MCF 10A (cell line): ENCODE results near the gene KCNMB1. TPM values are rescaled to one million over a fixed set of nuclear protein-coding genes. Genes with fewer than 3 reads are reported as not detected.

ENCODE experiments used
- BruUV-seq: library from RNA; stranded (reverse); fragments of 400-500 nt; replicated peaks from 2 replicates; lab custom pipeline; 2021; lab: Mats Ljungman, UMichigan
- CTCF ChIA-PET: fragments of 300-600 bp; sonication (Branson Sonifier 250); formaldehyde crosslinking; extraction: SDS; loops from one replicate; lab custom pipeline; 2021; ENCODE audit warnings: antibody characterized with exemption, inconsistent platforms; lab: Yijun Ruan, JAX
- POLR2A ChIA-PET: fragments of 300-600, 350-650 bp; sonication (Branson Sonifier 250); formaldehyde crosslinking; extraction: SDS; loops from one replicate; lab custom pipeline; 2020; ENCODE audit warnings: antibody characterized with exemption, inconsistent platforms; lab: Yijun Ruan, JAX
- DNase-seq: peaks from one replicate; pipeline ENCODE4 v3.0.0-alpha.2; 2018; ENCODE audit not compliant: unreplicated experiment
- H3K27ac Mint-ChIP-seq: one replicate; pipeline ENCODE4 v1.8.0; 2022; ENCODE audit warnings: mild to moderate bottlenecking, low read depth, mixed read lengths; ENCODE audit not compliant: unreplicated experiment
- H3K27me3 Mint-ChIP-seq: one replicate; pipeline ENCODE4 v1.8.0; 2022; ENCODE audit warnings: mixed read lengths; ENCODE audit not compliant: insufficient read depth, unreplicated experiment
- H3K36me3 Mint-ChIP-seq: one replicate; pipeline ENCODE4 v1.8.0; 2022; ENCODE audit warnings: mild to moderate bottlenecking, moderate library complexity, mixed read lengths; ENCODE audit not compliant: insufficient read depth, unreplicated experiment
- H3K4me1 Mint-ChIP-seq: one replicate; pipeline ENCODE4 v1.8.0; 2022; ENCODE audit warnings: mixed read lengths; ENCODE audit not compliant: insufficient read depth, unreplicated experiment
- H3K4me3 Mint-ChIP-seq: one replicate; pipeline ENCODE4 v1.8.0; 2022; ENCODE audit warnings: mild to moderate bottlenecking, moderate library complexity, mixed read lengths; ENCODE audit not compliant: unreplicated experiment
- H3K9me3 Mint-ChIP-seq: one replicate; pipeline ENCODE4 v1.8.0; 2022; ENCODE audit warnings: mixed read lengths; ENCODE audit not compliant: unreplicated experiment
- intact Hi-C: fragments of 100-400 bp; cut with micrococcal nuclease; formaldehyde crosslinking; loops from 2 replicates; pipeline ENCODE4 v1.14.1; 2022
- total RNA-seq: library from RNA; stranded (reverse); gene quantifications from 2 replicates; pipeline ENCODE4 v1.2.3, GENCODE V29; 2022
- TF ChIP-seq, protein P1 (sequence below): fragments of 200-600 bp; IDR thresholded peaks from one replicate; pipeline ENCODE4 v1.8.0; 2022; ENCODE audit warnings: antibody characterized with exemption, mild to moderate bottlenecking; ENCODE audit not compliant: unreplicated experiment

KCNMB1 gene
- total RNA-seq, 1 experiment from 2014 or later: not detected

DNA sequence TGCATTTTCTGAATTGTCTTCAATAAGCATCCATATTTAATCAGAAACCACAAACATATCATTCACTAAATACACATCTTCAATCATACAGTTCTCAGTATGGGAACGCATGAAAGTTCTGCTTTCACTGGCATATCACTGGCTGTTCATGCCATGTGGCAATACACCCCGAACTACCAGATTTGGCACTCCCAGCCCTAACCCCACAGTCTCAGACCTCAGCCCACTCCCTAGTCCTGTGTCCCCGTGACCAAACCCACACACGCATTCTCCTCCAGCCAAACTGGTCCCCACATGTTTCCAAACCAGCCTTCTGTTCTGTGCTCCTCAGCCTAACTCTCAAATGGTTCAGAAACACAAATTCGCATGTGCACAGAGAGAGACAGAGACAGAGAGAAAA, 20.6 kb downstream of the KCNMB1 start:
- intact Hi-C loops: no loop called here
- TF ChIP-seq, protein P1, sequence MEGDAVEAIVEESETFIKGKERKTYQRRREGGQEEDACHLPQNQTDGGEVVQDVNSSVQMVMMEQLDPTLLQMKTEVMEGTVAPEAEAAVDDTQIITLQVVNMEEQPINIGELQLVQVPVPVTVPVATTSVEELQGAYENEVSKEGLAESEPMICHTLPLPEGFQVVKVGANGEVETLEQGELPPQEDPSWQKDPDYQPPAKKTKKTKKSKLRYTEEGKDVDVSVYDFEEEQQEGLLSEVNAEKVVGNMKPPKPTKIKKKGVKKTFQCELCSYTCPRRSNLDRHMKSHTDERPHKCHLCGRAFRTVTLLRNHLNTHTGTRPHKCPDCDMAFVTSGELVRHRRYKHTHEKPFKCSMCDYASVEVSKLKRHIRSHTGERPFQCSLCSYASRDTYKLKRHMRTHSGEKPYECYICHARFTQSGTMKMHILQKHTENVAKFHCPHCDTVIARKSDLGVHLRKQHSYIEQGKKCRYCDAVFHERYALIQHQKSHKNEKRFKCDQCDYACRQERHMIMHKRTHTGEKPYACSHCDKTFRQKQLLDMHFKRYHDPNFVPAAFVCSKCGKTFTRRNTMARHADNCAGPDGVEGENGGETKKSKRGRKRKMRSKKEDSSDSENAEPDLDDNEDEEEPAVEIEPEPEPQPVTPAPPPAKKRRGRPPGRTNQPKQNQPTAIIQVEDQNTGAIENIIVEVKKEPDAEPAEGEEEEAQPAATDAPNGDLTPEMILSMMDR: no peak
- ChIA-PET POLR2A (no interaction called here), CTCF (no interaction called here)
- Mint-ChIP-seq H3K4me3 (no peak overlapping the region), H3K9me3 (no peaks in the 10 kb centered on the region), H3K36me3 (no peaks in the 10 kb centered on the region), H3K4me1 (no peaks in the 10 kb centered on the region), H3K27ac (no peak overlapping the region), H3K27me3 (no peaks in the 10 kb centered on the region)
- no TSS peak for BruUV-seq
- DNase-seq: no peak

DNA sequence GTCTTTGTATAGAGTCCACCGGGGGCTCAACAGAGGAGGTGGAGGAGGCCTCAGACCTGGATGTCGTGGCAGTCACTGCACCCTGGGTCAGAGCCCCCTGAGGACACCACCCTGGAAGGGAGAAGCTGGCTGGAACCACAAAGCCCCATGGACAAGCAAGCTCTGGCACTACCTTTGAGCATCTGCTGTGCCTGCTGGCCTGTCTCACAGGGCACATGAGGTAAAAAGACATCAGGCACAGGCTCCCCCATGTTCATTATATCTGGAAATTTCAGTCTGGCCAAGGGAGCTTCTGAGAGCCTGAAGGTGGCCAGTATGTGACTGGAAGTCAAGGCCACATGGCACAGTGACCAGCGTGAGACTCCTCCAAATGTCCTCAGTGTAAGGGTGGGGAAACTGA, 22.9 kb downstream of the KCNMB1 start:
- no peaks in the 10 kb centered on the region for H3K4me1 Mint-ChIP-seq
- ChIA-PET POLR2A (interaction anchor here (0.6 kb wide), 1 partner anchor 96 kb away, joined by 3 read pairs; no protein-coding TSS in a partner anchor), CTCF (interaction anchor here (0.9 to 1.1 kb wide), 3 partner anchors 13 to 100 kb away, joined by 3 to 4 read pairs (median 3); no protein-coding TSS in a partner anchor)
- BruUV-seq: no TSS peak
- intact Hi-C loops: no loop called here
- TF ChIP-seq, protein P1: no peak
- no peaks in the 10 kb centered on the region for H3K27me3 Mint-ChIP-seq
- no peak overlapping the region for H3K4me3 Mint-ChIP-seq
- no peak for DNase-seq
- H3K36me3 Mint-ChIP-seq: no peaks in the 10 kb centered on the region
- H3K9me3 Mint-ChIP-seq: no peaks in the 10 kb centered on the region
- no peak overlapping the region for H3K27ac Mint-ChIP-seq

DNA sequence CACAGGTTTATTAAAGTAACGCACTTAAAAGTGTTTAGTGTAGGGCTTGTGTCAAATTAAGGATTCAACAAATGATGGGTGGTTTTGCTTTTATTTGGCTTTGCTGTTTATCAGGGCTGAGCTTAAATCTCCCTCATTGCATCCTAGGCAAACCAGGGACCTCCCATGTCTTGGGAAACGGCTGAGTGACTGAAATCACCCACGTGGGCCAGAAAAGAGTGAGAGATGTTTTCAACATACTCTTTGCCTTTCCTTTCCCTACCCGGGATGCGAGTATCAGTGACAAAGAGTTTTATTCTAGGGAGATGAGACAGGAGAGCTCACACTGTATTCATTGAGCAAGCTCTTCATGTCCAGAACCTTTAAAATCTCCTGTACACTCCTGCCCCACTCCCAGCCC, 23.3 kb downstream of the KCNMB1 start:
- BruUV-seq: no TSS peak
- ChIA-PET CTCF (interaction anchor here (0.9 to 1.1 kb wide), 3 partner anchors 12 to 100 kb away, joined by 3 to 4 read pairs (median 3); no protein-coding TSS in a partner anchor), POLR2A (interaction anchor here (0.6 kb wide), 1 partner anchor 95 kb away, joined by 3 read pairs; no protein-coding TSS in a partner anchor)
- no peaks in the 10 kb centered on the region for H3K9me3 Mint-ChIP-seq
- no peak for DNase-seq
- H3K4me1 Mint-ChIP-seq: no peaks in the 10 kb centered on the region
- no peaks in the 10 kb centered on the region for H3K27me3 Mint-ChIP-seq
- no peaks in the 10 kb centered on the region for H3K36me3 Mint-ChIP-seq
- H3K4me3 Mint-ChIP-seq: no peak overlapping the region
- TF ChIP-seq, protein P1: no peak
- intact Hi-C loops: no loop called here
- no peak overlapping the region for H3K27ac Mint-ChIP-seq

DNA sequence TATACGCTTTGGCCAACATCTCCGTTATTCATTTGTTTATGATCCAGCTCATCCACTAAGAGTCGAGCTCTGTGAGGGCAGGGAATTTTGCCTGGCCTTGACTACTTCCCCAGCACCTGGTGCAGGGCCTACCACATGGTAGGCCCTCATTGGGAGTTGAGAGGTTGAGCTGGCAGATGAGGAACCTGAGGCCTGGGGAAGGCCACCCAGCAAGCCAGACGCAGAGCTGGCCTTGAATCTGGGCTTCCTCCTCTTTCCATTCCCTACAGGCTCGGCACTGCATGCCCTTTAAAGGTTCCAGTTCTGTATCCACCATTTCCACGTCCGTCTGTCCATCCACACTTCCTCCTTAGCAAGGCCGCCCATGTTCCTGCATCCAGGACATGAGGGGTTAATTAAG, 24.2 kb downstream of the KCNMB1 start:
- ChIA-PET POLR2A (no interaction called here), CTCF (no interaction called here)
- DNase-seq: no peak
- intact Hi-C loops: no loop called here
- Mint-ChIP-seq H3K27ac (no peak overlapping the region), H3K27me3 (no peaks in the 10 kb centered on the region), H3K9me3 (no peaks in the 10 kb centered on the region), H3K4me1 (no peaks in the 10 kb centered on the region), H3K36me3 (no peaks in the 10 kb centered on the region), H3K4me3 (no peak overlapping the region)
- no TSS peak for BruUV-seq
- TF ChIP-seq, protein P1: no peak
